ENCODE results near the gene CSN3. TPM values are rescaled to one million over a fixed set of nuclear protein-coding genes. Genes with fewer than 3 reads are reported as not detected.

CSN3 gene
- total RNA-seq, 1 experiment from 2014 or later, result not detected

DNA sequence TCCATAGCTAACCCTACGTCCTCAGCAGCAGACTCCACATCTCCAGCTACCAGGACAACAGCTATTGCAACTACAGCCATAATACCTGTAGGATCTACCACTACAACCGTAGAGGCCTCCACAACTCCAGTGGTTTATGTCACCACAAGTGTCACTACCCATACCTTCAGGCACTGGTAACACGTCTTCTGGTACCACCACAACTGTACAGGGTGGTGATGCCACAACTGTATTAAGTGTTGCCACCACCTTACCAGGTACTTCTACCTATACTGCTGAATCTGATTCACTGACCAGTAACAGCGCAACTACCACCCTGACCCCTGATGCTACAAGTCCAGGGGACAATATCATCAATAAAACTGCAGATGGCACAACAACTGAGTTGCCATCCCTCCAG lies 57.8 kb downstream of the CSN3 start:
- no peaks in the 10 kb centered on the region for H3K4me1 ChIP-seq (ENCODE audit: insufficient read depth, low read length)
- WGBS (ENCODE audit: extremely low coverage, insufficient read length, low lambda C conversion rate), result no CpG with 5 or more reads among the region's 4 CpGs

More for the DNA sequence above, 57.8 kb downstream of the CSN3 start:
- no peak overlapping the region for H4K8ac ChIP-seq (replicated peaks; ENCODE audit: insufficient read length, low read depth, low read length)
- no peak overlapping the region for H2AK5ac ChIP-seq (ENCODE audit: insufficient read length, low read length)
- DNase-seq, result no peak
- no peak overlapping the region for H3K56ac ChIP-seq (ENCODE audit: insufficient read length, low read depth, low read length)
- no peaks in the 10 kb centered on the region for H3K9me3 ChIP-seq (ENCODE audit: control insufficient read depth, low read depth, low read length)
- no peaks in the 10 kb centered on the region for H3K9me3 Mint-ChIP-seq
- no peak overlapping the region for H3K23ac ChIP-seq (ENCODE audit: insufficient read length, low read depth, low read length)
- no peak overlapping the region for H3K14ac ChIP-seq (ENCODE audit: insufficient read depth, low read length)
- H3K36me3 Mint-ChIP-seq (ENCODE audit: insufficient read depth in 1 of 3, low read depth in 3 of 3), result no peaks in the 10 kb centered on the region
- H4K20me1 ChIP-seq (ENCODE audit: control insufficient read depth, insufficient read depth, insufficient read length), result no peaks in the 10 kb centered on the region
- no peak overlapping the region for H3K4ac ChIP-seq (ENCODE audit: low read depth, low read length)
- no peaks in the 10 kb centered on the region for H3K79me1 ChIP-seq (ENCODE audit: insufficient read depth, low read depth, low read length, poor library complexity, severe bottlenecking)
- no peak overlapping the region for H2BK20ac ChIP-seq (ENCODE audit: low read depth, low read length, poor library complexity, severe bottlenecking)
- H2BK15ac ChIP-seq (ENCODE audit: low read depth, low read length), result no peak overlapping the region
- H3K4me3 Mint-ChIP-seq, result no peak overlapping the region
- no peak overlapping the region for H3K27ac ChIP-seq (ENCODE audit: insufficient read length, low read depth, low read length)
- H2AFZ ChIP-seq (ENCODE audit: low read length), result no peak overlapping the region
- H3K27me3 ChIP-seq (ENCODE audit: insufficient read depth, low read length), result no peaks in the 10 kb centered on the region
- H3T11ph ChIP-seq (ENCODE audit: low read length), result no peak overlapping the region
- H3K79me2 ChIP-seq (ENCODE audit: insufficient read depth, low read length), result no peaks in the 10 kb centered on the region
- H3K27me3 Mint-ChIP-seq (ENCODE audit: low read depth), result no peaks in the 10 kb centered on the region
- no peak overlapping the region for H2BK12ac ChIP-seq (ENCODE audit: insufficient read length, low read depth, low read length)
- no peak overlapping the region for H2BK120ac ChIP-seq (ENCODE audit: low read depth, low read length, poor library complexity, severe bottlenecking)
- H3K9ac ChIP-seq (ENCODE audit: extremely low read depth, insufficient read length, low read length), result no peak overlapping the region
- H2BK5ac ChIP-seq (ENCODE audit: insufficient read length, low read length), result no peak overlapping the region
- H3K4me2 ChIP-seq (ENCODE audit: insufficient read depth, insufficient read length, low read length), result no peak overlapping the region
- H3K23me2 ChIP-seq (ENCODE audit: insufficient read length, low read depth, low read length, poor library complexity, severe bottlenecking), result no peaks in the 10 kb centered on the region
- TF ChIP-seq, protein P1, sequence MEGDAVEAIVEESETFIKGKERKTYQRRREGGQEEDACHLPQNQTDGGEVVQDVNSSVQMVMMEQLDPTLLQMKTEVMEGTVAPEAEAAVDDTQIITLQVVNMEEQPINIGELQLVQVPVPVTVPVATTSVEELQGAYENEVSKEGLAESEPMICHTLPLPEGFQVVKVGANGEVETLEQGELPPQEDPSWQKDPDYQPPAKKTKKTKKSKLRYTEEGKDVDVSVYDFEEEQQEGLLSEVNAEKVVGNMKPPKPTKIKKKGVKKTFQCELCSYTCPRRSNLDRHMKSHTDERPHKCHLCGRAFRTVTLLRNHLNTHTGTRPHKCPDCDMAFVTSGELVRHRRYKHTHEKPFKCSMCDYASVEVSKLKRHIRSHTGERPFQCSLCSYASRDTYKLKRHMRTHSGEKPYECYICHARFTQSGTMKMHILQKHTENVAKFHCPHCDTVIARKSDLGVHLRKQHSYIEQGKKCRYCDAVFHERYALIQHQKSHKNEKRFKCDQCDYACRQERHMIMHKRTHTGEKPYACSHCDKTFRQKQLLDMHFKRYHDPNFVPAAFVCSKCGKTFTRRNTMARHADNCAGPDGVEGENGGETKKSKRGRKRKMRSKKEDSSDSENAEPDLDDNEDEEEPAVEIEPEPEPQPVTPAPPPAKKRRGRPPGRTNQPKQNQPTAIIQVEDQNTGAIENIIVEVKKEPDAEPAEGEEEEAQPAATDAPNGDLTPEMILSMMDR (conservative IDR thresholded peaks at IDR 0.05), result no peak
- peak overlapping the region in 1 of 3 experiments; percentile 22; a peak in 1 of 7 replicates for H3K27ac Mint-ChIP-seq
- H4K91ac ChIP-seq (ENCODE audit: insufficient read length, low read depth, low read length), result no peak overlapping the region
- H4K5ac ChIP-seq (ENCODE audit: insufficient read length, low read depth, low read length), result no peak overlapping the region
- no peak overlapping the region for H3K18ac ChIP-seq (ENCODE audit: insufficient read length, low read depth, low read length)
- H3K4me1 Mint-ChIP-seq, result peaks cover 4% of the 10 kb centered on the region in 2 experiments; a peak in 2 of 4 replicates

Other genes with a start within 250 kb of the CSN3 start
- gene STATH, start 246.6 kb upstream of the CSN3 start, total RNA-seq (2021), result not detected in 2 replicates
- not detected in 2 replicates for gene HTN3, start 214.1 kb upstream of the CSN3 start, total RNA-seq (2021)
- not detected in 2 replicates for gene HTN1, start 192.2 kb upstream of the CSN3 start, total RNA-seq (2021)
- gene PRR27, start 88.4 kb upstream of the CSN3 start, total RNA-seq (2021), result not detected in 2 replicates
- not detected in 2 replicates for gene ODAM, start 46.9 kb upstream of the CSN3 start, total RNA-seq (2021)
- gene FDCSP, start 16.5 kb upstream of the CSN3 start, total RNA-seq (2021), result not detected in 2 replicates
- gene CABS1, start 92.4 kb downstream of the CSN3 start, total RNA-seq (2021), result 0.15 TPM in 1 of 2 replicates, not detected in the other
- gene SMR3A, start 118.2 kb downstream of the CSN3 start, total RNA-seq (2021), result not detected in 2 replicates
- not detected in 2 replicates for gene SMR3B, start 140.5 kb downstream of the CSN3 start, total RNA-seq (2021)
- not detected in 2 replicates for gene OPRPN, start 155.3 kb downstream of the CSN3 start, total RNA-seq (2021)
- gene MUC7, start 229.6 kb downstream of the CSN3 start, total RNA-seq (2021), result not detected in 2 replicates